Thoracic aorta (tissue), 2 donors: Measurements from ENCODE around the gene STPG4. TPM values are rescaled to one million over a fixed set of nuclear protein-coding genes. Genes with fewer than 3 reads are reported as not detected.

Experiments
- ATAC-seq: fragments of 150-250 bp; one replicate; pipeline ENCODE4 v1.8.0; 2017; ENCODE audit warnings: low read depth; ENCODE audit not compliant: insufficient number of reproducible peaks, low FRiP score
- DNase-seq: peaks from one replicate; pipeline ENCODE4 v3.0.0-alpha.2; 2020; ENCODE audit warnings: low spot score
- H3K27ac ChIP-seq, 2 donors: fragments of 200-600 bp; sonication (generic); 1 replicate in 1 of 2; 2 replicates in 1 of 2; pipeline ENCODE4 v1.5.1; 2016; ENCODE audit warnings: mild to moderate bottlenecking in 2 of 2, moderate library complexity in 2 of 2
- H3K27me3 ChIP-seq: fragments of 200-600 bp; sonication (generic); replicated peaks from 2 replicates; pipeline ENCODE4 v1.6.0; 2016; ENCODE audit warnings: mild to moderate bottlenecking; ENCODE audit not compliant: insufficient read depth
- H3K36me3 ChIP-seq: fragments of 200-600 bp; sonication (generic); one replicate; pipeline ENCODE4 v1.5.1; 2016
- H3K4me1 ChIP-seq, 2 donors: fragments of 200-600 bp; sonication (generic); 1 replicate in 1 of 2; 2 replicates in 1 of 2; pipeline versions ENCODE4 v1.5.1 to v1.6.0; 2016; ENCODE audit warnings: low read depth in 2 of 2, mild to moderate bottlenecking in 1 of 2; ENCODE audit not compliant: control insufficient read depth in 1 of 2
- H3K4me3 ChIP-seq: fragments of 200-600 bp; sonication (generic); 2 replicates; pipeline ENCODE4 v1.5.1; 2016; ENCODE audit warnings: mild to moderate bottlenecking
- H3K9me3 ChIP-seq: fragments of 200-600 bp; sonication (generic); 2 replicates; pipeline ENCODE4 v1.5.1; 2016
- total RNA-seq, 2 donors: library from RNA; depleted of rRNA; stranded (reverse); fragments of >200 nt; gene quantifications; one replicate each; pipeline versions ENCODE4 v1.1.0 to v1.2.3, GENCODE V29; 2016
- TF ChIP-seq, protein P1 (sequence below): fragments of 200-600 bp; sonication (generic); IDR thresholded peaks from one replicate; pipeline ENCODE4 v1.5.1; 2019; ENCODE audit warnings: antibody characterized with exemption

The STPG4 gene
- total RNA-seq, 2 donors from 2014 or later, result not detected

DNA sequence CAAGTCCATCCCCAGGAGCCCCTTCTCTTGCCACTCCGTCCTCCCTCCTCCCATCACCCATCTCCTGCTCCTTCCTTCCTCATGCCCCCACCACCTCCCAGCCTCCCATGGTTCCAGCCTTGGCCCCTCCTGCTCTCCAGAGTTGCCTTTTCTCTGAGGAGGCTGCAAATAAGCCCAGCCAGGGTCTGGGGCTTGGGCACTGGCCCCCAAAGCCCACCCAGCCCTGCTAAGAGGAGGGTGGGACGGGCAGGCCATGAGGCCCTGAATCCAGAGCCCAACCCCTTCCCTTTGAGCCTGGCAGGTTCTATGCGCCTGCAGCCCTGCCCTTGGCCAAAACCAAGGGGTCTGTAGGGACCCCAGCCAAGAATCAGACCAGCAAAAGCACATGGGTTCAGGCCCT lies 71.6 kb downstream of the STPG4 start:
- Histone ChIP-seq H3K27me3 (no peaks in the 10 kb centered on the region), H3K4me3 (no peak overlapping the region), H3K36me3 (no peaks in the 10 kb centered on the region), H3K27ac (no peak overlapping the region), H3K4me1 (peaks cover 12 to 46% of the 10 kb centered on the region in 2 donors), H3K9me3 (no peaks in the 10 kb centered on the region)
- ATAC-seq, result no peak
- DNase-seq, result no peak
- TF ChIP-seq, protein P1, sequence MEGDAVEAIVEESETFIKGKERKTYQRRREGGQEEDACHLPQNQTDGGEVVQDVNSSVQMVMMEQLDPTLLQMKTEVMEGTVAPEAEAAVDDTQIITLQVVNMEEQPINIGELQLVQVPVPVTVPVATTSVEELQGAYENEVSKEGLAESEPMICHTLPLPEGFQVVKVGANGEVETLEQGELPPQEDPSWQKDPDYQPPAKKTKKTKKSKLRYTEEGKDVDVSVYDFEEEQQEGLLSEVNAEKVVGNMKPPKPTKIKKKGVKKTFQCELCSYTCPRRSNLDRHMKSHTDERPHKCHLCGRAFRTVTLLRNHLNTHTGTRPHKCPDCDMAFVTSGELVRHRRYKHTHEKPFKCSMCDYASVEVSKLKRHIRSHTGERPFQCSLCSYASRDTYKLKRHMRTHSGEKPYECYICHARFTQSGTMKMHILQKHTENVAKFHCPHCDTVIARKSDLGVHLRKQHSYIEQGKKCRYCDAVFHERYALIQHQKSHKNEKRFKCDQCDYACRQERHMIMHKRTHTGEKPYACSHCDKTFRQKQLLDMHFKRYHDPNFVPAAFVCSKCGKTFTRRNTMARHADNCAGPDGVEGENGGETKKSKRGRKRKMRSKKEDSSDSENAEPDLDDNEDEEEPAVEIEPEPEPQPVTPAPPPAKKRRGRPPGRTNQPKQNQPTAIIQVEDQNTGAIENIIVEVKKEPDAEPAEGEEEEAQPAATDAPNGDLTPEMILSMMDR, result no peak

DNA sequence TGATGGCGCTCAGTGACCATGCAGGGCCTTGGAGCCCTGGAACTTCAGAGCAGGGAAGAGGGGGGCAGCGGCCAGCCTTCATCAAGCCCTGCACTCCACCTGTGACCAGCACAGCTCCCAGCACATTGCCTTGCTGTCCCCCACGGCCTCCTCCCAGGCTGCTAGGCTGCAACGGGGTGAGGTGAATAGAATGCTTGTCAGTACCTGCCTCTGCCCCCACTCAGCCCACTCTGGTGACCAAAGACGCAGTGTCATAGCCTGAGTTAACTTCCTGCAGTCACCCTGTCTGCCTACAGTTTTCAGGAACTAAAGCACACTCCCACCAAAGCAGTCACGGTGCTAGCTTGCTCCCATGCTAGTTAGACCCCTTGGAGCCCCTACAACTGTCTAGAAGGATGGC lies 72.1 kb downstream of the STPG4 start:
- Histone ChIP-seq H3K9me3 (no peaks in the 10 kb centered on the region), H3K36me3 (no peaks in the 10 kb centered on the region), H3K27me3 (no peaks in the 10 kb centered on the region), H3K4me1 (peaks cover 10 to 42% of the 10 kb centered on the region in 2 donors), H3K4me3 (no peak overlapping the region), H3K27ac (no peak overlapping the region)
- DNase-seq, result no peak
- TF ChIP-seq, protein P1, result no peak
- ATAC-seq, result no peak

DNA sequence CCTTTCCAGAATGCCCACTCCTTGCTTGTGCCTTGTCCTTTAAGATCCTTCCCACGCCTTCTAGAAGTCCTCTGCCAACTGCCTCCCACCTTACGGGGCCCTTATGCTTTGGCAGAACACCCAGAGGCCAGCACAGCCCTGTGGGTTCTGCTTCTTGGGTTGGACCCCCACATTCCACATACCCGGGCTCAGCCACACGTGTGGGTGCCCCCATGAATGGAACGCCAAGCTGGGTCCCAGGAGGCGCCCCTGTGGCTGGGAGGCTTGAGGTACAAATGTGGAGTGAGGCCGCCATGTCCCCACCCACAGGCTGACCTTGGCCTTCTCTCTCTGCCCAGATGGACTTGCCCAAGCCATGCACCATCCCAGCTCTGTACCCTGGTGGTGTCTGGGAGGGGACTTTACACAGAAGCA lies 74.2 kb downstream of the STPG4 start:
- Histone ChIP-seq H3K4me1 (peaks cover 16 to 46% of the 10 kb centered on the region in 2 donors), H3K4me3 (no peak overlapping the region), H3K36me3 (no peaks in the 10 kb centered on the region), H3K27ac (no peak overlapping the region), H3K27me3 (no peaks in the 10 kb centered on the region), H3K9me3 (no peaks in the 10 kb centered on the region)
- ATAC-seq (no peak), DNase-seq (no peak)
- TF ChIP-seq, protein P1, result no peak

DNA sequence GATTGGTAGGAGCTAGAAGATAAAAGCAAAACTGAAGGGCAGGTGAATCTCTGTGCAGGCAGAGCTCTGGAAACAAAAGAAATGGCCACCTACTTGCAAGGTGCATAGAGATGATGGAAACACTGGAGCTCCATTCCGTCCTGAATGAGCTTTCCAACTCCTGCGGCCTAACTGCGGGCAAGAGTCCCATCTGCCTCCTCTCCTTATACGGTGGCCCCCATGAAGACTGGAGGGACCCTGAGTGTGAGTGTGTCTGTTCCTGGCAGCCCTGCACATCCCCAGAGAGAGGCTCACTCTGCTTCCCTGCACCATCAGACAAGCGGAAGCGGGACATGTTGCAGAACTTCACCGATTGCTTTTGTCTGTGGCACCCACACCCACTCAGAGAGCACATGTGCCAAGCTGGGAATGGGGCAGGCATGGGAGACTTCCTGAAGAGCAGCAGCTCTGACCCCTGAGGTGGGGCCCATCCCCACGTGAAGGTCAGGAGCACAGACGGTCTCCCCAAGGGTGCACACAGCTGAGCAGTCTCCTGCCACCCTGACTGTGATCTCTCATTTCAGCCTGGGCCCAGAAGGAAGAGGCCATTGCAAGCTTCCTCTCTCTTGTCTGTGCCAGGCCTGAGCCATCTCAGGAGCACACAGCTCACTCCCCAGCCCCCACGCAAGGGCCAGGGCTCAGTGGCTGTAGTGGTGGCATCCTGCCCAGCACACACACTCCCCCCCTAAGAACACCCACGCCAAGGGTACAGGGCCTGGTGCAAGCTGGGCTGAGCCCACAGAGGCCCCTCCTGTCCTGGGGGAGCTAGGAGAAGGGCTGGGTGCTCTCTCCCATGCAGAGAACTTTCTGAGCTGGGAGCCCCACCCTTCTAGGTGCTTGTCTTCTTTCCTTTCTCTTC lies 75.3 kb downstream of the STPG4 start:
- no peak for DNase-seq
- Histone ChIP-seq H3K36me3 (no peaks in the 10 kb centered on the region), H3K9me3 (no peaks in the 10 kb centered on the region), H3K27ac (peak overlapping the region in 1 of 2 donors; percentile 4), H3K4me1 (peaks cover 16 to 50% of the 10 kb centered on the region in 2 donors), H3K4me3 (no peak overlapping the region), H3K27me3 (no peaks in the 10 kb centered on the region)
- TF ChIP-seq, protein P1, result no peak
- no peak for ATAC-seq

DNA sequence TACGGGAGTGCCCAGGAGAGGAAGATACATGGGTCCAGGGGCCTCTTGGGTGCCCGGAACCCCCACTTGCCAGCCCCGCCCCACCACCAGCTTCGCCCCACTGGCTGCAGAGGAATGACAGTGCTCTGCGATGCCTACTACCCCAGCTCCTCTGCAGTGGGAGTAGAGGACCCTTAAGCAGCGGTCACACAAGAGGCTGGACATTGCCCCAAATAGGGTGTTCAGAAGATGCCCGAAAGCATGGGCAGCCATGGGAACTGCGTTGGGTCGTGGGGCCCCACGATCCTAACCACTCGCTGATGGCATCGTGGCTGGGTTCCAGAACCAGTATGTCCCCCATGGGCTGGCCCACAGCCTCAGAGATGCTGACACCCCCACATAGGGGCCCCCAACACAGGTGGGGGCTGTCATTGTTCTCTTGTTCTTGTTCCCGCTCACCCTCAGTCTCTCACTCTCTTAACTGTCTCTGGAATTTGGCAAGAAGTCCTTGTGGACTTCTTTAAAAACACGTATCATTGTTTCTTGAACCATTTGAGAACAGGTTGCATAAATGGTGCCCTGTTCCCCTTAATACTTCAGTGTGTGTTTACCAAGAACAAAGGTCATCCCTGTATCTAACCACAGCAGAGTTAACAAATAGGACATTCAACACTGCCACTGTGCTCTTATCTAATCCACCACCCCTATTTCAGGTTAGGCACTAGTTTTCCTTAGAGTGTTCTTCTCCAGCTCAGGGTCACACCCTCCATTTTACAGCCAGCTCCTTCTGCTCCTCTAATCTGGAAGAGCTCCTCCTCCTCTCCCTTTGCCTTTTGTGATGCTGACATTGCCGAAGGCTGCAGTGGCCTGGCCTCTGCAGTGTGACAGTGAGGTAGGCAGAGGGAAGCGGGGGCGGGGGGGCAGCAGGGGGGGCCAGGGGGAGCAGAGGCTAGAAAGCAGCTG lies 76.3 kb downstream of the STPG4 start:
- H3K4me1 ChIP-seq, result peaks cover 16 to 47% of the 10 kb centered on the region in 2 donors

More for the DNA sequence above, 76.3 kb downstream of the STPG4 start:
- H3K36me3 ChIP-seq, result no peaks in the 10 kb centered on the region
- H3K4me3 ChIP-seq, result no peak overlapping the region
- DNase-seq (no peak), ATAC-seq (no peak)
- no peaks in the 10 kb centered on the region for H3K9me3 ChIP-seq
- H3K27ac ChIP-seq, result peak overlapping the region; percentile 91 to 95
- TF ChIP-seq, protein P1, result no peak
- no peaks in the 10 kb centered on the region for H3K27me3 ChIP-seq
